GM20000 (cell line): ENCODE data around the gene WDR82.

Source experiments
- DNase-seq: peaks from one replicate; pipeline ENCODE4 v3.0.0; 2012; ENCODE audit warnings: low spot score
- CTCF ChIP-seq: IDR thresholded peaks from 2 replicates; pipeline ENCODE4 v1.5.1; 2012; ENCODE audit warnings: mild to moderate bottlenecking, control low read depth; ENCODE audit errors: extremely low read depth, missing control alignments

Gene WDR82

GRCh38 chr3:52321481-52321880 lies 43.0 kb upstream of the WDR82 start:
- TF ChIP-seq CTCF, result no peak

GRCh38 chr3:52319921-52320595 lies 41.6 kb upstream of the WDR82 start:
- no peak for TF ChIP-seq CTCF
- DNase-seq, result no peak

More at GRCh38 chr3:52321481-52321880, 43.0 kb upstream of the WDR82 start:
- no peak for DNase-seq

- TF ChIP-seq CTCF, result no peak
- DNase-seq, result no peak
These were observed 39.9 kb upstream of the WDR82 start for GRCh38 chr3:52318186-52318816.

- DNase-seq, result peak; percentile 63
- TF ChIP-seq CTCF, result no peak
These were observed 39.0 kb upstream of the WDR82 start for GRCh38 chr3:52317208-52318000.

- no peak for DNase-seq
- TF ChIP-seq CTCF, result no peak
These were observed 37.7 kb upstream of the WDR82 start, which contains the start of gene DNAH1 for GRCh38 chr3:52315977-52316764. TSS of gene DNAH1 (plus strand) at chr3:52316319. CDS start at chr3:52322443, 6,124 bp downstream.

- no peak for DNase-seq
- no peak for TF ChIP-seq CTCF
These were observed 36.6 kb upstream of the WDR82 start for GRCh38 chr3:52315006-52315405.
